ENCODE data around the gene CBX8.

The CBX8 gene

DNA sequence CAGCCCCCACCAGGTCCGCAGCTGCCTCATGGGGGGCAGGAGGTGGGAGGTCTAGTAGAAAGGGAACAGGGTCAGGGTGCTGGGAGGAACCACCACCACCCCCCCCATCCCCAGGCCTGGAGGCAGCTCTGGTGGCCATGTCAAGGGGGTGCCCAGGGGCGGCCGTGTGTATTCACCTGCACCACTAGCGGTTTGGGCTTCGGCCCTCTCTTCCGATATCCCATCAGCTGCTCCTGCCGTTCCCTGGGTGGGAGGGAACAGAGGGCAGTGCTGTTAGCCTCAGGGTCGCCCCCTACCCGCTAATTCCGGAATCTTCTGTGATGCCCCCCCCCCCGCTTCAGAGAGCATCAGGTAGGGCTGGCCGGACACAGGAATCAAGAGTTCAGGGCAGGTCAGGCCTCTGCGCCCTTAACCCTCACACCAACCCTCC lies 38.6 kb upstream of the CBX8 start:
- no peak for DNase-seq (ENCODE audit: low read depth in 2 of 2)

DNA sequence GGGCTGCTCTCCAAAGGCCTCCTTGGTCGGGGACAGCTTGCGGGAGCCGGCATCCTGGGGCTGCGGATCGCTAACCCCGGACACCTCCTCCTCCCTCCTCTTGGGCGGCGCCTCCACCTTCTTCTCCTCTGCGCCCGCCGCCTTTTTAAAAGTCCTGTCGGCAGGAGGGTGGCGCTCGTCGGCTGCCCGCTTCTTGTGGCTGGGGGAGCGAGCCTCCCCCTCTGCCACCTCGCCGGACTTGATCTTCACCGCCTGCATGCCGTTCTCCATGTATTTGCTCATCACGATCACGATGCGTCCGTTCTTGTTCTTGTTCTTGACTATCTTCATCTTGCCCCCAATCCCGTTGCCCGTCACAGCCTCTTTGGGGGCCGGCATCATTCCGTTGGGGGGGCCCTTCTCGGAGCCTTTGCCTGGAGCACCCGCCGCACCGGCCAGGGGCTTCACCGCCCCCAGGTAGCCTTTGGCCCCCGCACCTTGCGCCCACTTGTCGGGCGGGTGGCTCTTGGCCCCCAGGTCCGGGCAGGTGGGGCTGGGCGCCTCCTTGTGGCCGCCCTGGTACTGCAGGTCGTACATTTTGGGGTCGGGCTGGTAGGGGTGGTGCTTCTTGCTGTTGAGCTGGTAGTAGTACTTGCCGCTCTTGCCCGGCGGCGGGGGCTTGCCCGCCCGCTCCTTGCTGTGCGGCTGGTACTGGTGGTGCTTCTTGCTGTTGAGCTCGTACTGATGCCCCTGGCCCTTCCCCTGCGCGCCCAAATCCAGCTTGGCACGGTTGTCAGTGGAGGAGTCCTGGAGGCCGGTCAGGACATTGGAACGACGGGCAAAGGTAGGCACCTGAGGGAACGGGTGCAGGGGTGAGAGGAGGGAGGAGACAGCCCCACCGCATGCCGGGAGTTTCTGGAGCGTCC lies 37.9 kb upstream of the CBX8 start:
- DNase-seq (ENCODE audit: low read depth in 2 of 2), result no peak

DNA sequence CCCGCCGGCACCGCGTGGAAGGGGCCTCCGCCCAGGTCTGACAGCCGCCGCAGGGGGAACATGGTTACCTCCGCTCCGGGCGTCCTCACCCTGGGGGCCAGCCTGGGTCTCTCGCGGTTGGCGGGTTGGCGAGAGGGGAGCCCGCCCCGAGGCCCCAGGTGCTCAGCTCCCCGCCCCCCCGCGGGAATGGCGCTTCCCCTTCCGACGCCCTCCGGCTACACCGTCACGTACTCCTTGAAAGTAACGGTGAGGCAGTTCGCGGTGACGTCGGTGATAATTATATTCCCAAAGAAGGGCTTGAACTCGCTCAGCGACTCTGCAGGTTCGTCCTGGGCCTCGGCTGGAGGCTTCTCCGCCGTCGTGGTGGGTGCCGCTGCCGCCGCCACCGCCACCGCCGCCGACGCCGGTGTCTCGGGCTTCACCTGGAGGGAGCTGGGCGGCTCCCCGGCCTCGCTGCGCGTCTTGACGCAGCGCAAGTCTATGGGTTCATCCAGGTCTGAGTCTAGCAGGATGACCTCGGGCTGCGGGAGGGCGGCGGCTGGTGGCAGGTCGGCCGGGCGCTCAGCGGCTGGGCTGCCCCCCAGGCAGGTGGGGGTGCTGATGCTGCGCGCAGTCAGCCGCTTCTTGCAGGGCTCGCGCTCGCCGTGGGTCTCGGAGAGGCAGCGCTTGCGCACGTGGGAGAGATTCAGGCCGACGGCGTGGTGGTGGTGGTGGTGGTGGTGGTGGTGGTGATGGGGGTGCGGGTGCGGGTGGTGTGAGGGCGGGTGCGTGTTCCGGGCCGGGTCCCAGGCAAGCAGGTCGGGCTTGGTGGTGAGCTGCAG lies 37.1 kb upstream of the CBX8 start:
- DNase-seq (ENCODE audit: low read depth in 2 of 2), result no peak

DNA sequence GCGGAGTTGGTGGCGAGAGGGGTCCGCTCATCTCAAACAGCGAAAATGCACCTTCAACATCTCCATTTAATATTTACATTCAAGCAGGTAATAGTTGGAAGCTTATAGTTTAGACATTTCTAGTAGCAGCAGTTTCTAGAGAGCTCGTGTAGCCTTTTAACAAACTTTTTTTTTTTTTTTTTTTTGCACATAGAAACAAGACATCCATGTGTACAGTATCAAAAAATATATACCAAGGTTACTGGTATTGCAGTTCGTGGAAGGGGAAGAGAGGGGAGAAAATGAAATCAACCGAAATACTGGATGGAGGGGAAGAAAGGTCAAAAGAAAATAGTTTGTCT lies 36.2 kb upstream of the CBX8 start:
- no peak for DNase-seq (ENCODE audit: low read depth in 2 of 2)

DNA sequence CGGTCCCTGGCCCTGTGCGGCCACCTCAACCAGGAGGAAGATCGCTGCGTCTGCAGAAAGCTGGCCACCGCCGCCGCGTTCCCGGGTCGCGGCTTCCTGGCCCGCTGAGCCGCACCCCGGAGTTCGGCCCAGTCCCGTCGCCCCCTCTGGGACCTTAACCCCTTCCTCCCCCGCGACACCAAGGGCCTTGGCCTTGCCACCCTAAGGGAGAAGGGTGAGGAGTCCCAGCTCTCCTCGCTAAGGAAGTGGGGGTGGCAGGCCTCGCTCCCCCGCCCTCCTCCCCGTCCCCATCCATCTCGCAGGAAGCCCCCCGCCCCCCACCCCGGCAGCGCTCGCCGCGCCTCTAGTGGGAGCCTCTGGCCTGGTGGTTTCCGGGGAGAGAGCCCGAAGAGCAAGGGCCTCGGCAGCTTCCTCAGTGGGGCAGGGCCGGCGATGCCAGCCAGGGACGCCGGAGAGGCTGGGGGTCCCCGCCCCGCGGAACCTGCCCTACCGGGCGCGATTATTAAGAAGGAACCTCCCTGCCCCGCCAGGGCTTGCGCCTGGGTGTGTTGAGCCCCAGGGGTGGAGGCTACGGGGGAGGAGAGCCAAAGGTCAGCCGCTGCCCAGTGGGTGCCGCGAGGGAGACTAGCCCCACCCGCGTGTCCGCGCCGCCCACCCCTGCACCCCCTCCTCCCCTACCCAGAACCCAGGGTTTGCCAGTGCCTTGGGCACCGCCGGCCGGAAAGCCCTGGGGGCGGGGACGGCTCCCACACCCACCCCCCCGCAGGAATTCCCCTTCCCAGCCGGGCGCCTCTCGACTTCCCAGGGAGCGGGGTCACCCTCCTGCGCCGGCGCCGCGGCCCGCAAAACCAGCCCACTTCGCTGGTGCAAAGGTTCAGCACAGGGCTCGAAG lies 35.6 kb upstream of the CBX8 start:
- DNase-seq (ENCODE audit: low read depth in 2 of 2), result no peak

DNA sequence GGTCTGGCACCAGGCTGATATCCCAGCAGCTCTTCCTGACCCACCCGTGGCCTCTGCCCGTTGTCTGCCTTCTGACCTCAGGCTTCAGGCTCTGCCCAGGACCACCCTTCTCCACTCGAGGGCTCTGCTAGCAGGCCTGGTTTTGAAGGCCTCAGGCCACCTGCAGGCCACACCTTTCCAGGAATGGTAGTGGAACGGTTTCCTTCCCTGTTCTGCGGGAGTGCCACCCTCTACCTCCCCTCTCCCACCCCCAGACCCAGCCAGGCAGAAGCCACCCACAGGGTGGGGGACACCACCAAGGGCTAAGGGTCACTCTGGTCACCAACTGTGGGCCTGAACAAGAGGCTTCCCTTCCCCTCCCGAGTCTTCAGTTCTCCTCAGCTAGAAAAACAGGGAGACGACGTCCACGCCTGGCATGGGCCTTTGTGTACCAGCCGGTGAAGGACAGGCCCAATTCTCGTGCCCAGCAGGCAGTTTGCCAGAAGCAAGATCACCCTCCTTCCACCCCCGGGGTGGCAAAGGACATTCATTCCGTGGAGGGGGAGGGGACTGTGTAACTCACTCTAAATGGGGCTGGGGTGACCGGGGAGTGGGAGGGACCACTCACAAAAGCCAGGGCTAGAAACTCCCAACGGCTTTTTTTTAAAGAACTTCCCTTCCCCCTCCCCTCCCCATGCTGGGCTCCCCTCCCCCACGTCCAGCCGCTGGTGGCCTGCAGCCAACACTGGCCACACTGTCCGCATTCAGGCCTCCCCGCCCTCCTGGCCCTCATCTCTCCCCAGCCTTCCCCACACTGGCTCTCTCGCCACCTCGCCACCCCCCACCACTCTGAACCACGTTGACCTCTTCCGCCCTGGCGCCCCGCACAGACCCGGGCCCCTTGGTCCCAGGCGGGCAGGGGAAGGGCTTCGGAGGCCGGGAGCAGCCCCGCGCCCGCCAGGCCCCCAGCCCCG lies 34.7 kb upstream of the CBX8 start:
- no peak for DNase-seq (ENCODE audit: low read depth in 2 of 2)

DNA sequence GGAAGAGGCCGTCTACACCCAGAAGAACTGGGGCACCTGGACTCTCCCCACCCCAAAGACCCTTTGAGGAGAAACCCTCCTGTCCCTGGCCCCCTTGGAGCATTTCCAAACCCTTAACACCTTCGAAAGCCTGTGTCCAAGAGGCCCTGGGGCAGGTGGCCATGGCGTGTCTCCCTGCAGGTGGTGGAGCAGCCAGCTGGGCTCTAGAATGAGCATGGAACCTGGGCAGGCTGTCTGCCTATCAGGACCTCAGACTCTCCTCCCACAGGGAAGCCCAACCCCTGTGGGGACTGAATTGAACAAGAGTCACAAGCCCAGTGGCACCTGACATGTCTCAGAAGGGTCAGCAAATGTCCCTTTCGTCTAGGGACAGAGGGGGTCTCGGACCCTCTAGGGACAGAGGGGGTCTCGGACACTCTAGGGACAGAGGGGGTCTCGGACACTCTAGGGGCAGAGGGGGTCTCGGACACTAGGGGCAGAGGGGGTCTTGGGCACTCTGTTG lies 33.9 kb upstream of the CBX8 start:
- DNase-seq (ENCODE audit: low read depth in 2 of 2), result no peak

DNA sequence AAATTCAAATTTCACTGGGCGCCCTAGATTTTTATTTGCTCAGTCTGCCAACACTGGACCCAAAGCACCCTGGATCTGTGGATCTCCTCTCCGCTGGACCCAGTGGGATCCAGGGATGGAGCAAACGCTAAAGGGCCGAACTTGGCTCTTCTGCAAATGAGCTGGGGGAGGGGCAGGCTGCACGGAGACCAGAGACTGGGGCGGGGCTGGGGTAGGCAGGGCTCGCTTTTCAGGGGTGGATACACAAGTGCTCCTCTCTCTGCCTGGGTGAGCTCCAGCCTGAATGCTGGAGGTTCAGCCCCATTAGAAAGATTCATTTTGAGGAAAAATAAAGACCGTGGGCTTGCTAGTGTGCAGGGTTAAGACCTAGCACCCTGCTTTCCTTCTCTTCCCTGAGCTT lies 33.4 kb upstream of the CBX8 start:
- no peak for DNase-seq (ENCODE audit: low read depth in 2 of 2)

DNA sequence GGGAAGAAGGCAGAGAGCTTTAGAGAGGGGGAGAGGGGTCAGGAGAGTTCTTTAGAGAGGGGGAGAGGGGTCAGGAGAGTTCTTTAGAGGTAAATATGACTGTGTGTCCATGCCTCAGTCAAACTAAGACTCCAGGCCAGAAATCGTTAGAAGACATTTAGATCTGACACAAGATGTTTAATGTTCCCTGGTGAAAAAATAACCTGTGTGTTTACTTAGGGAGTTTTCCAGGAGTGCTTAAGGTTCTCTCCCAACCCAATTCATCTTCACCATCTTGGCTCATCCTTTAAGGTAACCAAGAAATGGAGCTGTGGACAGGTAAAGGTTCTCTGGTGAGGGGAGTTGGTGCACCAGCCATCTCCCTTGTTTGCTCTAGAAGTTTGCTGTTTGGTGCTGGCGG lies 32.6 kb upstream of the CBX8 start:
- DNase-seq (ENCODE audit: low read depth in 2 of 2), result no peak

DNA sequence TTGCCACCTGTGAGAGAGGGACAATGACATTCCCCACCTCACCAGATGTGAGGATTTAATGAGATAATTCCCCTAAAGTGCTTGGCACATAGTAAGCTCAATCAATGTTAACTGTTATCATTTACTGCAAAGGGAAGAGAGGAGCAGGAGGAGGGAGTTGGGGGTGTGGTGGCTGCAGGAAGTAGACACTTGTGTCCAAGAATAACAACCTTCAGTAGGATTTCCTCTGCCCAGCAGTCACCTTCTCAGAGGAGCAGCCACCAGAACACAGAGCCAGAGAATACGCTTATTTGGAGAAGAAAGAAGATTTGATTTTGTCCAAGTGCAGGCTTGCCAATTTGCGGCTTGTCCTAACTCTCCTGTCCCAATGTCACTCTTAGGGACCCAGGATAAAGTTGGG lies 32.1 kb upstream of the CBX8 start:
- DNase-seq (ENCODE audit: low read depth in 2 of 2), result no peak

DNA sequence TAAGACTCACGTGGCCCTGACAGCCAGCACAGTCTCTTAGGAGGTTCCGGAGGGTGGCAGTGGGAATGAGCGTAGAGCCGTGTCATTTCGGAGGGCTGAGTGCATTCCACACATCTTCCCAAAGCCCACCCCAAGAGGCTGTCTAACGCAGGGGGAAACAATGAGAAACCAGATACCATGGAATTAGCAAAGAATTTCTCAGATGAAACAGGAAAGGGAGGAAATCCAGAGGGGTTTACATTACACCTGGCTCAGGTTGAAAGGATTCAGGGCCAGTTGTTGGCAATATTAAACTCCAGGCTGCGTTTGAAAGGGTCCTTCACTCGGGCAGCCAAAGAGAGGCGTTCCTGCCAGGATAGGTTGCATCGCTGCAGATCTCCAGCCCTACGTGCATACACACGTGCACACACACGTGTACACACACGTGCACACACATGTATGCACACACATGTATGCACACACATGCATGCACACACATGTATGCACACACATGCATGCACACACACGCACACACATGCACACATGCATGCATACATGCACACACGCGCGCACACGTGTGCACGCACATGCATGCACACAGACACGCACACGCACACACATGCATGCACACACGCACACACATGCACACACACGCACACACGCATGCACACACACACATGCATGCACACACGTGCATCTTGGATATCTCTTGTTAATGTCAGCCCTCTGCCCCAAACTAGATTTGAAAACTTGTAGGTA lies 30.1 kb upstream of the CBX8 start:
- no peak for DNase-seq (ENCODE audit: low read depth in 2 of 2)

DNA sequence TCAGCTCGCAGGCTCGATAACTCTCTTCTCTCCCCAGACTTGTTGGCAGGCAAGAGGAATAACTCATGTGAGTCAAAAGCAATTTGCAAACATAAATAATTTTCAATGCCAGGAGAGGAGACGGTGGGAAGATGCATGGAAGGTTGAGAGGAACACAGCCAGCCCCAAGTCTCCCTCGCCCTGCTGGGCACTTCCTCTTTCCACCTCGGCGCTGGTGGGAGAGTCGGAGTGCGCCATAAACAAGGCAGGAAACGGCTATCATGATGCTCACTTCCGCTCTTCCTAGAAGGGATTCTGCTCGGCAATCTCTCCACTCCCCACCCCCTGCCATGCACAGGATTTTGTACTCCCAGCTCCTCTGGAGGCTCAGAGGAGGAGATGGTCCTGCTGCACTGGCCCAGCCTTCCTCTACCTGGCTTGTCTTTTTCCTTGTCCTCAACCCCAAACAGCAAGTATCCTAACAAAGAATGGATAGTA lies 29.4 kb upstream of the CBX8 start:
- DNase-seq (ENCODE audit: low read depth in 2 of 2), result no peak

DNA sequence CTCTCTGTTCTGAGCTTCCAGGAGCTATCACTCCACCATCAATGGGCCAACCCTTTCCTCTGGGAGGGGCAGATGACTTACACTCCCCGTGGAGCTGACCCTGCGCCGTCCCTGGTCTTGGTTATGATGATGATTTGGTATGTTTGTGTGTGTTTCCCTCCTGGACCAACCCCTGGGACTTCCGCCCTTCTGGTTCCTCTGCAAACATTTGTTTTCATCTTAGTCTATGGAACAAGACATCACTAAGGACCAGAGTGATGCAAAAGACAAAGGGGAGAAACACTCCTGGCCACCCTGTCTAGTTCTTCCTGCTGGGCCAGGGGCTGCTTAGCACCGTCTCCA lies 28.7 kb upstream of the CBX8 start:
- DNase-seq (ENCODE audit: low read depth in 2 of 2), result no peak

DNA sequence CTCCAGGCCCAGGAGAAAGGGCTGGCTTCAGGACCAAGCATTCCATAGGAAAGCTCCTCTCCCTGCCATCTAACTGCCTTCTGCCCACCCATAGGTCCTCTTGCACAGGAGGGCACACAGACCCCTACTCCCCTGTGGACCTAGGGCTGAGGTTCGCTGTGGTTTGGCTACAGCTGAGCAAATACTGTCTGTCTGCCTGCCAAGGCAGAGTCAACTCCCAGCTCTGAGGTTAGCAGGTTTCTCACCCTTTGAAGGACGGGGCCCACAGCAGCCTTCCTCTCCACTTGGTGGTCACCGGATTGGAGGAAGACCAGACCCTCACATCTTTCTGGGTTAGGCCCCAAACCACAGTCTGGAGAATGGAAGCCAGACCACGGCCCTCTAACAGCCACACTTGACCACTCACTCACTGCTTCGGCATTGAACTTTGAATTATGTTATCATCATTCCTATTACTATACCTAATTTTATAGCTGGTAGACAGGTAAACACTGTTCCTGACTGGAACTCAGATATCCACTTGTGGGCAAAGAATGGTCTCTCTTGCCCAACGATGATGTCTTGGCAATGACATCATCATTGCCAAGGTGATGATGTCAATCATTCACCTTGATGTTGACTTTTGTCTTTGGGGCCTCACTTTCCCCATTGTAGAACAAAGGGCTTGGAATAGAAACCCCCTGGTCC lies 28.2 kb upstream of the CBX8 start:
- no peak for DNase-seq (ENCODE audit: low read depth in 2 of 2)

DNA sequence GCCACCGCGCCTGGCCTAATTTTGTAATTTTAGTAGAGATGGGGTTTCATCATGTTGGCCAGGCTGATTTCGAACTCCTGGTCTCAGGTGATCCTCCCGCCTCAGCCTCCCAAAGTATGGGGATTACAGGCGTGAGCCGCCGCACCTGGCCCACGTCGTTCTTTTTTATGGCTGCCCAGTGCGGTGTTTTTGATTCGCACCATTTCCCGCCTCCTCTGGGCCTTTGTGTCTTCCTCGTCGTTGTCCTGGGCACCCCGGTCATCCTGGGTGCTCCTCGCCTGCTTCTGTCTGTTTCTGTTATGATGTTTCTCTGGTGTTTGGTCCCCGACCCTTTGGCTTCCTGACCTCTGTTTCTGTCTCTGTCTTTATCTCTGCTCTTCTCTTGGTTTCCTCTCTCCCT lies 27.4 kb upstream of the CBX8 start:
- DNase-seq (ENCODE audit: low read depth in 2 of 2), result no peak

DNA sequence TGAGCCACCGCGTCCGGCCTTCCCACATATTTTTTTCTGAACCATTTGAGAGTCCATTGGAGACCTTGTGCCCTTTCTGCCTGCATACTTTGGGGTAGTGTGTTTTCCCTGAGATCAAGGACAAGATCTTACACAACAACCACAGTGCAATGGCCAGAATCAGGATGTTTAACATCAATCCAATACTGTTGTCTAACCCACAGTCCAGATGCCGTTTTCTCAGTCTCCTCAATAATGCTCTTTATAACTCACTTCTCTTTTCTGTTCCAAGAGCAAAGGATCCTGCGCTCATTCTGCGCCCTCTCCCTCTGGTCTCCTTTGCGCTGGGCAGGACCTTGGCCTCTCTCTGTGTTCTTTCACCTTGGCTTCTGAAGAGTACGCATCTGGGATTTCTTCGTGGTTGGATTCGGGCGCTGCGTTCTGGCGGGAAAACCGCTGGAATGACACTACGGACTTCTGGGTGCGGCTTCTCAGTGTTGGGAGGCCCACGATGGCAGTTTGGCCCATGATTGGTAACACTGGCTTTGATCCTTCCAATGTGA lies 25.8 kb upstream of the CBX8 start:
- DNase-seq (ENCODE audit: low read depth in 2 of 2), result no peak

DNA sequence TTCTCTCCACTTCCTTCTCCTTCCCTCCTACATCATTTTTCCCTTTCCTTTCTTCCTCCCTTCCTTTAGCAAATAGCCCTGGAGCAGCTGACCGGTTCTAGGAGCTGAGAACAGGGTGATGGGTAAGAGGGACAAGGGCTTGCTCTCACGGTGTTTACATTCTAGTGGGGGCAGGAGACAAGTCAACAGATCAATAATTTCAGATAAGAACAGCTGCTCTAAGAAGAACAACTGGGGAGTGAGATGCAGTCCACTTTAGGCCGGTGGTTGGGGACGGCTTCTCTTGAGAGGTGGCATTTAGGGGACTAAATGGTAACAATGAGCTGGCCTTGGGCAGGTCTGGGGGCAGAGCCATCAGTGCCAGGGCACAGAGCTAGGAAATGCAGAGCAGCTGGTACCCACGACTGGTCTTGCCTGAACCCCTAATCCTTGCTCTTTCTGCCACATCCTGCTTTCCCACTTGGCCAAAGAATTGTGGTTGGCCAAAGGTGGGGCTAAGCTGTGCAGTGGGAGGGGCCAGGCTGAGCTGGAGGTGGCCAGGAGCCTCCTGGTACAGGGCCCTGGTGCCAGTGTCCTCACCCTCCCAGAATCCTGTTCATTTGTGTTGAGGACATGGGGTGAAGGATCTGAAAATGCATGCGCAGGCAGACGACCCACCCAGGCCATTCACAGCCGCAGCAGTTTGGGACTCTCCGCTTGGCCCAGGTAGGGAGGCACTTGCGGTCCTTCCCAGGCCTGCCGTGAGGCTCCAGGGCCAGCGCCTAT lies 24.6 kb upstream of the CBX8 start:
- no peak for DNase-seq (ENCODE audit: low read depth in 2 of 2)

DNA sequence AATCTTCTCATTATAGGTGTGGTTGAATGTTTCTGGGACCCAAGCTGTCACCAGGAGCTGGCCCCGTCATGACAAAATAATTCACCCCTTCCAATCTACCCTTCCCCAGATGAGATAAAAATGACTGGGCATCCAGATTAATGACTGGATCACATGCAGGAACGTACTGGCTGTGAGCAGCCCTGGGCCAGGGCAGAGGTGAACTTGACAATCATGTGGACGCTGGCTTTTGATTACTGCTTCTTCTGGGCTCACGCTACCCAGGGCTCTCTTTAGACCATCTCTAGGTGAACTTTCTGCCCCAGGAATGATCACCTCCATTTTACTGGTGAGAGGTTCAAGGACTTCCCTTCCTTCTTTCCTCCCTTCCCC lies 24.1 kb upstream of the CBX8 start:
- no peak for DNase-seq (ENCODE audit: low read depth in 2 of 2)
